ENCODE data around the gene PEX16. TPM values are rescaled to one million over a fixed set of nuclear protein-coding genes. Genes with fewer than 3 reads are reported as not detected.

Gene PEX16
- total and polyA plus RNA-seq, 9 of the 15 experiments (the other 6 are each of a cell fraction or from before 2014, with no cell fraction given): 1.5 to 43.9 (median 14.6) TPM

DNA sequence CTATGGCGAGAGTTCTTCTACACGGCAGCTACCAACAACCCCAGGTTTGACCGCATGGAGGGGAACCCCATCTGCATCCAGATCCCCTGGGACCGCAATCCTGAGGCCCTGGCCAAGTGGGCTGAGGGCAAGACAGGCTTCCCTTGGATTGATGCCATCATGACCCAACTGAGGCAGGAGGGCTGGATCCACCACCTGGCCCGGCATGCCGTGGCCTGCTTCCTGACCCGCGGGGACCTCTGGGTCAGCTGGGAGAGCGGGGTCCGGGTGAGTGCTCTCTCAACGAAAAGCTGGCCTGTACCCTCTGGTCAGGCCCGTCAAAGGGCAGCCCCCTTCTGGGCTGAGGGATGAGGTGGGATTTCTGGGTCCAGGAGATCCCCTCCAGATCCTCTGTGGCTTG, 48.1 kb downstream of the PEX16 start:
- ChIA-PET CTCF (ENCODE audit: low intra/inter-chr PET ratio) (no interaction called here), POLR2A (interaction anchor here (0.8 kb wide), 1 partner anchor 153 kb away, joined by 3 read pairs; no protein-coding TSS in a partner anchor)
- FAIRE-seq (no peak), DNase-seq (ENCODE audit: extremely low read depth in 1 of 4, low spot score in 3 of 4) (no peak), ATAC-seq (no peak)
- no TSS peak for BruUV-seq (replicated peaks)
- in situ Hi-C loops (cut with MboI) (no loop called here), intact Hi-C loops (cut with micrococcal nuclease) (no loop called here)
- Histone ChIP-seq H3K27ac (ENCODE audit: extremely low read depth, low read depth, low read length) (no peak overlapping the region), H3K9me3 (replicated peaks; ENCODE audit: control insufficient read depth, insufficient read depth, low read depth, low read length) (no peaks in the 10 kb centered on the region), H3K4me3 (no peak overlapping the region), H3K79me2 (ENCODE audit: control insufficient read depth, insufficient read depth, low read length) (no peaks in the 10 kb centered on the region), H4K20me1 (replicated peaks; ENCODE audit: control insufficient read depth, insufficient read depth, low read length) (peaks cover 5% of the 10 kb centered on the region; the same call in 1 of the 2 replicates), H3K4me2 (ENCODE audit: insufficient read depth, low read length) (no peak overlapping the region), H3K27me3 (ENCODE audit: control insufficient read depth in 2 of 2, insufficient read depth in 2 of 2, low read length in 2 of 2) (no peaks in the 10 kb centered on the region), H3K36me3 (ENCODE audit: control insufficient read depth, insufficient read depth, low read length) (peaks cover 76% of the 10 kb centered on the region), H3K9me1 (ENCODE audit: control insufficient read depth, insufficient read depth, low read length) (no peaks in the 10 kb centered on the region), H2AFZ (ENCODE audit: low read depth, low read length) (no peak overlapping the region), H3K4me1 (replicated peaks in 1 of 2; ENCODE audit: control insufficient read depth in 2 of 2, insufficient read depth in 2 of 2, low read length in 2 of 2) (no peaks in the 10 kb centered on the region), H3K9ac (ENCODE audit: insufficient read depth in 1 of 2, low read depth in 2 of 2, low read length in 2 of 2) (no peak overlapping the region)
- WGBS (ENCODE audit: insufficient coverage, low coverage, missing lambda C conversion rate): 97% methylated on average over 12 of the region's 12 CpGs
- 0 out of 2 replicates have a peak, but pooled peaks have one; percentile 19 for TF ChIP-seq POLR2G (IDR thresholded peaks at IDR 0.05; ENCODE audit: low read depth, low read length)
- TF ChIP-seq XRCC5 (IDR thresholded peaks at IDR 0.05; ENCODE audit: low read depth, low read length): no peak
- no peak for TF ChIP-seq XRCC3 (IDR thresholded peaks at IDR 0.05)

DNA sequence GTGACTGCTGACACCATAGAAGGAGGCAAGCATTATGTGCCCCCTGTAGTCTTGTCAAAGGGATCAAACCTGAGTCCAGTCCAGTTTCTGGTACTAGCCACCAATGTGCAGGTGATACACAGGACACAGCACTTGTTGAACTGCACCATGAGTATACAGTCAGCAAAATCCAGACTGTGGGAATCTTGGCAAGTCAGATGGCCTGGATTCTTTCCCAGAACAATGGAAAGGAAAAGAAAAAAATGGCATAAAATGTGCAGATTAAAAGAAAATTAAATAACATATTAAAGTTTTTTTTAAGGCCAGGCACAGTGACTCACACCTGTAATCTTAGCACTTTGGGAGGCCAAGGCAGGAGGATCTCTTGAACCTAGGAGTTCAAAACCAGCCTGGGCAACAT, 53.6 kb downstream of the PEX16 start:
- no peak for FAIRE-seq
- no peak for ATAC-seq
- Histone ChIP-seq H2AFZ (ENCODE audit: low read depth, low read length) (no peak overlapping the region), H3K4me2 (ENCODE audit: insufficient read depth, low read length) (no peak overlapping the region), H3K9me3 (replicated peaks; ENCODE audit: control insufficient read depth, insufficient read depth, low read depth, low read length) (no peaks in the 10 kb centered on the region), H3K9me1 (ENCODE audit: control insufficient read depth, insufficient read depth, low read length) (no peaks in the 10 kb centered on the region), H3K27me3 (ENCODE audit: control insufficient read depth in 2 of 2, insufficient read depth in 2 of 2, low read length in 2 of 2) (no peaks in the 10 kb centered on the region), H3K36me3 (ENCODE audit: control insufficient read depth, insufficient read depth, low read length) (peaks cover 82% of the 10 kb centered on the region), H3K27ac (ENCODE audit: extremely low read depth, low read depth, low read length) (no peak overlapping the region), H3K9ac (ENCODE audit: insufficient read depth in 1 of 2, low read depth in 2 of 2, low read length in 2 of 2) (no peak overlapping the region), H3K4me1 (replicated peaks in 1 of 2; ENCODE audit: control insufficient read depth in 2 of 2, insufficient read depth in 2 of 2, low read length in 2 of 2) (peaks cover 0 to 4% of the 10 kb centered on the region in 2 experiments; a peak in 1 of 5 replicates), H3K79me2 (ENCODE audit: control insufficient read depth, insufficient read depth, low read length) (no peaks in the 10 kb centered on the region), H4K20me1 (replicated peaks; ENCODE audit: control insufficient read depth, insufficient read depth, low read length) (no peaks in the 10 kb centered on the region), H3K4me3 (no peak overlapping the region)
- ChIA-PET CTCF (ENCODE audit: low intra/inter-chr PET ratio) (no interaction called here), POLR2A (interaction anchor here (0.7 to 4.5 kb wide), 2 partner anchors 10 to 13 kb away, joined by 3 to 21 read pairs; no protein-coding TSS in a partner anchor)
- no TSS peak for BruUV-seq (replicated peaks)
- in situ Hi-C loops (cut with MboI): no loop called here
- DNase-seq (ENCODE audit: extremely low read depth in 1 of 4, low spot score in 3 of 4): no peak
- intact Hi-C loops (cut with micrococcal nuclease): no loop called here
- TF ChIP-seq, protein P1, sequence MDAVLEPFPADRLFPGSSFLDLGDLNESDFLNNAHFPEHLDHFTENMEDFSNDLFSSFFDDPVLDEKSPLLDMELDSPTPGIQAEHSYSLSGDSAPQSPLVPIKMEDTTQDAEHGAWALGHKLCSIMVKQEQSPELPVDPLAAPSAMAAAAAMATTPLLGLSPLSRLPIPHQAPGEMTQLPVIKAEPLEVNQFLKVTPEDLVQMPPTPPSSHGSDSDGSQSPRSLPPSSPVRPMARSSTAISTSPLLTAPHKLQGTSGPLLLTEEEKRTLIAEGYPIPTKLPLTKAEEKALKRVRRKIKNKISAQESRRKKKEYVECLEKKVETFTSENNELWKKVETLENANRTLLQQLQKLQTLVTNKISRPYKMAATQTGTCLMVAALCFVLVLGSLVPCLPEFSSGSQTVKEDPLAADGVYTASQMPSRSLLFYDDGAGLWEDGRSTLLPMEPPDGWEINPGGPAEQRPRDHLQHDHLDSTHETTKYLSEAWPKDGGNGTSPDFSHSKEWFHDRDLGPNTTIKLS (IDR thresholded peaks at IDR 0.05; ENCODE audit: borderline replicate concordance, low read depth): no peak
- no peak for TF ChIP-seq FOXP1 (CRISPR knock-in tag; IDR thresholded peaks at IDR 0.05)
- no peak for TF ChIP-seq XRCC3 (IDR thresholded peaks at IDR 0.05)
- no peak for TF ChIP-seq HDAC2 (IDR thresholded peaks at IDR 0.05)
- TF ChIP-seq RFX7 (CRISPR knock-in tag; IDR thresholded peaks at IDR 0.05): no peak
- TF ChIP-seq CREB1 (IDR thresholded peaks at IDR 0.05): no peak
- TF ChIP-seq CREB1 (CRISPR knock-in tag; IDR thresholded peaks at IDR 0.05): no peak
- no peak for TF ChIP-seq SNIP1 (IDR thresholded peaks at IDR 0.05; ENCODE audit: low read depth)
- TF ChIP-seq, protein P2, sequence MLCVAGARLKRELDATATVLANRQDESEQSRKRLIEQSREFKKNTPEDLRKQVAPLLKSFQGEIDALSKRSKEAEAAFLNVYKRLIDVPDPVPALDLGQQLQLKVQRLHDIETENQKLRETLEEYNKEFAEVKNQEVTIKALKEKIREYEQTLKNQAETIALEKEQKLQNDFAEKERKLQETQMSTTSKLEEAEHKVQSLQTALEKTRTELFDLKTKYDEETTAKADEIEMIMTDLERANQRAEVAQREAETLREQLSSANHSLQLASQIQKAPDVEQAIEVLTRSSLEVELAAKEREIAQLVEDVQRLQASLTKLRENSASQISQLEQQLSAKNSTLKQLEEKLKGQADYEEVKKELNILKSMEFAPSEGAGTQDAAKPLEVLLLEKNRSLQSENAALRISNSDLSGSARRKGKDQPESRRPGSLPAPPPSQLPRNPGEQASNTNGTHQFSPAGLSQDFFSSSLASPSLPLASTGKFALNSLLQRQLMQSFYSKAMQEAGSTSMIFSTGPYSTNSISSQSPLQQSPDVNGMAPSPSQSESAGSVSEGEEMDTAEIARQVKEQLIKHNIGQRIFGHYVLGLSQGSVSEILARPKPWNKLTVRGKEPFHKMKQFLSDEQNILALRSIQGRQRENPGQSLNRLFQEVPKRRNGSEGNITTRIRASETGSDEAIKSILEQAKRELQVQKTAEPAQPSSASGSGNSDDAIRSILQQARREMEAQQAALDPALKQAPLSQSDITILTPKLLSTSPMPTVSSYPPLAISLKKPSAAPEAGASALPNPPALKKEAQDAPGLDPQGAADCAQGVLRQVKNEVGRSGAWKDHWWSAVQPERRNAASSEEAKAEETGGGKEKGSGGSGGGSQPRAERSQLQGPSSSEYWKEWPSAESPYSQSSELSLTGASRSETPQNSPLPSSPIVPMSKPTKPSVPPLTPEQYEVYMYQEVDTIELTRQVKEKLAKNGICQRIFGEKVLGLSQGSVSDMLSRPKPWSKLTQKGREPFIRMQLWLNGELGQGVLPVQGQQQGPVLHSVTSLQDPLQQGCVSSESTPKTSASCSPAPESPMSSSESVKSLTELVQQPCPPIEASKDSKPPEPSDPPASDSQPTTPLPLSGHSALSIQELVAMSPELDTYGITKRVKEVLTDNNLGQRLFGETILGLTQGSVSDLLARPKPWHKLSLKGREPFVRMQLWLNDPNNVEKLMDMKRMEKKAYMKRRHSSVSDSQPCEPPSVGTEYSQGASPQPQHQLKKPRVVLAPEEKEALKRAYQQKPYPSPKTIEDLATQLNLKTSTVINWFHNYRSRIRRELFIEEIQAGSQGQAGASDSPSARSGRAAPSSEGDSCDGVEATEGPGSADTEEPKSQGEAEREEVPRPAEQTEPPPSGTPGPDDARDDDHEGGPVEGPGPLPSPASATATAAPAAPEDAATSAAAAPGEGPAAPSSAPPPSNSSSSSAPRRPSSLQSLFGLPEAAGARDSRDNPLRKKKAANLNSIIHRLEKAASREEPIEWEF (CRISPR knock-in tag; IDR thresholded peaks at IDR 0.05): no peak

Data from K562 (cell line).